K562 (cell line): Measurements from ENCODE around the gene ZPLD1. TPM values are rescaled to one million over a fixed set of nuclear protein-coding genes. Genes with fewer than 3 reads are reported as not detected.

Experiments
- ATAC-seq: fragments of 200-7000 bp; cut with Tn5 transposase; 3 replicates; pipeline ENCODE4 v1.9.1; 2020; ENCODE audit warnings: moderate library complexity
- BruUV-seq: library from RNA; stranded (reverse); fragments of 400-500 nt; replicated peaks from 2 replicates; lab custom pipeline; 2021; lab: Mats Ljungman, UMichigan
- CTCF ChIA-PET: fragments of 300-600 bp; formaldehyde crosslinking; extraction: SDS; loops from one replicate; lab custom pipeline; 2021; ENCODE audit warnings: low intra/inter-chr PET ratio; lab: Yijun Ruan, JAX
- POLR2A ChIA-PET: fragments of 300-600, 350-650 bp; sonication (Branson Sonifier 250); formaldehyde crosslinking; extraction: SDS; loops from one replicate; lab custom pipeline; 2021; ENCODE audit warnings: antibody characterized with exemption, inconsistent platforms; lab: Yijun Ruan, JAX
- DNase-seq, 4 experiments: peaks; one replicate each; pipeline versions ENCODE4 v3.0.0 to v3.0.0-alpha.2; 2011 to 2018; ENCODE audit warnings: low spot score in 3 of 4, mixed read lengths in 3 of 4; ENCODE audit errors: extremely low read depth in 1 of 4
- FAIRE-seq: peaks from 2 replicates; lab custom pipeline; 2011; peaks lifted over from hg19 to GRCh38; lab: Jason Lieb, UNC
- H2AFZ ChIP-seq: 2 replicates; pipeline ENCODE4 v1.6.0; 2011; ENCODE audit warnings: low read depth, low read length, control low read depth, inconsistent platforms
- H3K27ac ChIP-seq: fragments of 200-600 bp; 3 replicates; pipeline ENCODE4 v1.8.0; 2011; ENCODE audit warnings: low read depth, mild to moderate bottlenecking, control low read depth, inconsistent platforms, low read length, moderate library complexity, mixed read lengths; ENCODE audit errors: extremely low read depth
- H3K27me3 ChIP-seq, 2 experiments: fragments of 300-600 bp in 1 of 2; 2 replicates in 1 of 2; 3 replicates in 1 of 2; pipeline versions ENCODE4 v1.6.0 to v1.8.0; 2011; ENCODE audit warnings: inconsistent platforms in 2 of 2, low read length in 2 of 2, mild to moderate bottlenecking in 1 of 2, mixed read lengths in 1 of 2, moderate library complexity in 1 of 2; ENCODE audit not compliant: control insufficient read depth in 2 of 2, insufficient read depth in 2 of 2
- H3K36me3 ChIP-seq: fragments of 300-600 bp; 3 replicates; pipeline ENCODE4 v1.8.0; 2011; ENCODE audit warnings: mild to moderate bottlenecking, low read length, inconsistent platforms; ENCODE audit not compliant: control insufficient read depth, insufficient read depth
- H3K4me1 ChIP-seq, 2 experiments: fragments of 200-600 bp in 1 of 2; replicated peaks in 1 of 2; 2 replicates in 1 of 2; 3 replicates in 1 of 2; pipeline versions ENCODE4 v1.5.1 to v1.8.0; 2011; ENCODE audit warnings: inconsistent platforms in 2 of 2, low read length in 2 of 2, mild to moderate bottlenecking in 1 of 2, mixed read lengths in 1 of 2, moderate library complexity in 1 of 2; ENCODE audit not compliant: control insufficient read depth in 2 of 2, insufficient read depth in 2 of 2
- H3K4me2 ChIP-seq: 2 replicates; pipeline ENCODE4 v1.6.1; 2011; ENCODE audit warnings: low read length, control low read depth, inconsistent platforms, mixed read lengths; ENCODE audit not compliant: insufficient read depth
- H3K4me3 ChIP-seq: fragments of 200-600 bp; sonication (generic), shearing (Covaris generic); 2 replicates; pipeline ENCODE4 v1.5.1; 2016; ENCODE audit warnings: control low read depth, inconsistent platforms
- H3K79me2 ChIP-seq: fragments of 200-600 bp; 3 replicates; pipeline ENCODE4 v1.8.0; 2011; ENCODE audit warnings: low read length, inconsistent platforms; ENCODE audit not compliant: control insufficient read depth, insufficient read depth
- H3K9ac ChIP-seq, 2 experiments: 2 replicates each; pipeline versions ENCODE4 v1.6.0 to v1.6.1; 2011; ENCODE audit warnings: low read depth in 2 of 2, low read length in 2 of 2, control low read depth in 1 of 2, inconsistent platforms in 1 of 2, mild to moderate bottlenecking in 1 of 2, mixed read lengths in 1 of 2; ENCODE audit not compliant: insufficient read depth in 1 of 2
- H3K9me1 ChIP-seq: one replicate; pipeline ENCODE4 v1.6.0; 2011; ENCODE audit warnings: inconsistent platforms, mild to moderate bottlenecking, low read length, moderate library complexity; ENCODE audit not compliant: control insufficient read depth, insufficient read depth
- H3K9me3 ChIP-seq: replicated peaks from 2 replicates; pipeline ENCODE4 v1.5.1; 2011; ENCODE audit warnings: low read depth, low read length, inconsistent platforms; ENCODE audit not compliant: control insufficient read depth, insufficient read depth
- H4K20me1 ChIP-seq: replicated peaks from 2 replicates; pipeline ENCODE4 v1.6.1; 2011; ENCODE audit warnings: low read length, inconsistent platforms, mixed read lengths; ENCODE audit not compliant: control insufficient read depth, insufficient read depth
- ELF1 ChIP-seq: fragments of 200-800 bp; sonication (Bioruptor generic); IDR thresholded peaks from 2 replicates; pipeline ENCODE4 v1.6.1; 2016; ENCODE audit warnings: missing genetic modification characterization, missing compliant biosample characterization
- ELF4 ChIP-seq: fragments of 450-650 bp; formaldehyde crosslinking; IDR thresholded peaks from 2 replicates; pipeline ENCODE4 v1.4.0; 2022; ENCODE audit warnings: missing genetic modification characterization
- FIP1L1 ChIP-seq: fragments of 200-400 bp; formaldehyde crosslinking; IDR thresholded peaks from 2 replicates; pipeline ENCODE4 v1.6.1; 2018; ENCODE audit warnings: mild to moderate bottlenecking, low read depth, low read length; ENCODE audit not compliant: poor library complexity, severe bottlenecking
- GATAD2A ChIP-seq: fragments of 450-650 bp; IDR thresholded peaks from 2 replicates; pipeline ENCODE4 v1.6.1; 2017
- HMG20A ChIP-seq: fragments of 450-650 bp; formaldehyde crosslinking; conservative IDR thresholded peaks from 2 replicates; pipeline ENCODE4 v1.4.0; 2020; ENCODE audit warnings: mild to moderate bottlenecking, mixed read lengths
- HNRNPH1 ChIP-seq: fragments of 200-400 bp; formaldehyde crosslinking; optimal IDR thresholded peaks from 2 replicates; pipeline ENCODE3; 2017; ENCODE audit warnings: low read depth, mild to moderate bottlenecking, low read length, moderate library complexity
- L3MBTL2 ChIP-seq: fragments of 450-650 bp; IDR thresholded peaks from 2 replicates; pipeline ENCODE4 v1.6.1; 2016; ENCODE audit warnings: mild to moderate bottlenecking, moderate library complexity
- NR2C2 ChIP-seq, 2 experiments: fragments of 200-800 bp in 1 of 2; sonication (Bioruptor generic) in 1 of 2; sonication (generic) in 1 of 2; formaldehyde crosslinking in 1 of 2; IDR thresholded peaks; 2 replicates each; pipeline versions ENCODE4 v1.6.1 to v1.8.0; 2016 to 2022; ENCODE audit warnings: mild to moderate bottlenecking in 1 of 2, missing compliant biosample characterization in 1 of 2, missing genetic modification characterization in 1 of 2, missing genetic modification reagents in 1 of 2
- NUFIP1 ChIP-seq: fragments of 450-650 bp; IDR thresholded peaks from 2 replicates; pipeline ENCODE4 v1.6.1; 2018; ENCODE audit not compliant: partially characterized antibody
- ZFP30 ChIP-seq: fragments of 250-450 bp; sonication (Bioruptor Pico); IDR thresholded peaks from 2 replicates; pipeline ENCODE4 v1.8.0; 2022; ENCODE audit warnings: moderate library complexity, mild to moderate bottlenecking, inconsistent platforms, borderline replicate concordance
- ZNF224 ChIP-seq: sonication (generic); formaldehyde crosslinking; IDR thresholded peaks from 2 replicates; pipeline ENCODE4 v1.8.0; 2022; ENCODE audit warnings: mild to moderate bottlenecking, missing genetic modification reagents
- ZNF507 ChIP-seq: conservative IDR thresholded peaks from 2 replicates; pipeline ENCODE4 v1.6.1; 2017; ENCODE audit warnings: missing genetic modification characterization, missing compliant biosample characterization
- ZNF778 ChIP-seq: fragments of 450-650 bp; formaldehyde crosslinking; IDR thresholded peaks from 2 replicates; pipeline ENCODE4 v1.4.0; 2020; ENCODE audit warnings: mild to moderate bottlenecking, moderate library complexity
- in situ Hi-C: fragments of 300-500 bp; cut with MboI; formaldehyde crosslinking; loops from 4 replicates; pipeline ENCODE4 v1.15.0; 2018; ENCODE audit warnings: inconsistent platforms, mixed read lengths
- intact Hi-C: fragments of 100-400 bp; cut with micrococcal nuclease; formaldehyde crosslinking; loops from 2 replicates; pipeline ENCODE4 v1.14.2; 2022
- polyA plus RNA-seq, 8 experiments: library from polyadenylated mRNA; depleted of rRNA in 4 of 8; stranded (reverse) in 5 of 8; unstranded in 3 of 8; fragments of >200 nt; fragmentation: Nextera tagmentation in 2 of 8; fragmentation: Illumina TruSeq in 1 of 8; extraction: Ambion mirVana in 2 of 8; extraction: Trizol in 1 of 8; gene quantifications; 2 replicates each; pipeline versions ENCODE4 v1.2.1 to v1.2.3, GENCODE V29; 2011 to 2014; ENCODE audit warnings: inconsistent platforms in 1 of 8, missing spikeins in 1 of 8
- total RNA-seq, 7 experiments: library from RNA; depleted of rRNA in 6 of 7; stranded (reverse); fragments of >200 nt in 6 of 7; fragmentation: Illumina TruSeq in 2 of 7; extraction: Trizol in 2 of 7; gene quantifications; 2 replicates each; pipeline versions ENCODE4 v1.2.1 to v1.2.3, GENCODE V29; 2011 to 2021; ENCODE audit warnings: low replicate concordance in 1 of 7
- TF ChIP-seq, protein P1 (sequence below): fragments of 450-650 bp; formaldehyde crosslinking; IDR thresholded peaks from 2 replicates; pipeline ENCODE4 v1.4.0; 2020; ENCODE audit warnings: mild to moderate bottlenecking
- TF ChIP-seq, protein P2 (sequence below): sonication (generic); formaldehyde crosslinking; IDR thresholded peaks from 2 replicates; pipeline ENCODE4 v1.8.1; 2022; ENCODE audit warnings: missing genetic modification reagents

The ZPLD1 gene
- total and polyA plus RNA-seq, 9 of the 15 experiments (the other 6 are each of a cell fraction or from before 2014, with no cell fraction given): 0.03 to 0.10 (median 0.04) TPM; not detected in 6

DNA sequence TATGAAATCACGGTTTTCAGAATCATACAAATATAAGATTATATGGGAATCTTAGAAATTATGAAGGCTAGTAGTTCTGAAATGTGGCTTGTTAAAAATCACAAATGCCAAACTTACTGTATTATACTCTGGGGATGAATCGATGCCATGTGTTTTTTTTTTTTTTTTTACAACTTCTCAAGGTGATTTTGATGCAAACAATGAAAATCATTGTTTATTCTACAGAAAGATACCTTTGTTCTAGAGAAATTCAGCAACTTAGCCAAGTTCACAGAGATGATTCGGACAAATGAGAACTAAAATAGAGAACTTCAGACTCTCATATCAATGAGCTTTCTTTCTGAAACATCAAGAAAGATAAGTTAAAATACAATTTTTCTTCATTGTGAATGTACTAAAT, 92.0 kb downstream of the ZPLD1 start (continued):
- TF ChIP-seq, protein P1, sequence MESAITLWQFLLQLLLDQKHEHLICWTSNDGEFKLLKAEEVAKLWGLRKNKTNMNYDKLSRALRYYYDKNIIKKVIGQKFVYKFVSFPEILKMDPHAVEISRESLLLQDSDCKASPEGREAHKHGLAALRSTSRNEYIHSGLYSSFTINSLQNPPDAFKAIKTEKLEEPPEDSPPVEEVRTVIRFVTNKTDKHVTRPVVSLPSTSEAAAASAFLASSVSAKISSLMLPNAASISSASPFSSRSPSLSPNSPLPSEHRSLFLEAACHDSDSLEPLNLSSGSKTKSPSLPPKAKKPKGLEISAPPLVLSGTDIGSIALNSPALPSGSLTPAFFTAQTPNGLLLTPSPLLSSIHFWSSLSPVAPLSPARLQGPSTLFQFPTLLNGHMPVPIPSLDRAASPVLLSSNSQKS (CRISPR knock-in tag): no peak
- TF ChIP-seq, protein P2, sequence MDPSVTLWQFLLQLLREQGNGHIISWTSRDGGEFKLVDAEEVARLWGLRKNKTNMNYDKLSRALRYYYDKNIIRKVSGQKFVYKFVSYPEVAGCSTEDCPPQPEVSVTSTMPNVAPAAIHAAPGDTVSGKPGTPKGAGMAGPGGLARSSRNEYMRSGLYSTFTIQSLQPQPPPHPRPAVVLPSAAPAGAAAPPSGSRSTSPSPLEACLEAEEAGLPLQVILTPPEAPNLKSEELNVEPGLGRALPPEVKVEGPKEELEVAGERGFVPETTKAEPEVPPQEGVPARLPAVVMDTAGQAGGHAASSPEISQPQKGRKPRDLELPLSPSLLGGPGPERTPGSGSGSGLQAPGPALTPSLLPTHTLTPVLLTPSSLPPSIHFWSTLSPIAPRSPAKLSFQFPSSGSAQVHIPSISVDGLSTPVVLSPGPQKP (CRISPR knock-in tag): no peak

DNA sequence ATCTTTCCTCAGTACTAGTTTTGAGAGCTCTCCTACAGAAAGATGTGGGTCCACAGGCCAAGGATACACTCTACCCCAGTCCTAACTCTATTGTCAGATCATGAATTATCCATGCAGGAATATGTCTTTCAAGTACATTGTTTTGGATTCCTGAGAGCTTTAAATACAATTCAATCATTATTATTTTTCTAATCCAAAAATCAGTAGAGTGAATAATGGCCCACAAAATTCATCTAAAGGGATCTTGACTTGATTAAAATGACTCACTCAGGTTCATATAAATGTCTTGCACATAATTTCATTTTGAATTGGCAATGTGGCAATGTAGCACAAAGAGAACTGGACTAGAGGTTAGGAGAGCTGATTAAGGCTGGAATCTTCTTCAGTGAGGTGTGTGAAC, 93.9 kb downstream of the ZPLD1 start:
- ATAC-seq (no peak), DNase-seq (no peak), FAIRE-seq (no peak)
- in situ Hi-C loops (loop anchor here (25.0 kb wide), 1 partner anchor 716 kb away; no protein-coding TSS in a partner anchor), intact Hi-C loops (no loop called here)
- POLR2A ChIA-PET: no interaction called here
- CTCF ChIA-PET: interaction anchor here (0.6 kb wide), 1 partner anchor 294 kb away, joined by 3 read pairs; no protein-coding TSS in a partner anchor
- Histone ChIP-seq H3K4me1 (no peaks in the 10 kb centered on the region), H3K9ac (no peak overlapping the region), H3K27ac (no peak overlapping the region), H3K9me3 (no peaks in the 10 kb centered on the region), H2AFZ (no peak overlapping the region), H3K4me2 (no peak overlapping the region), H3K9me1 (no peaks in the 10 kb centered on the region), H4K20me1 (no peaks in the 10 kb centered on the region), H3K27me3 (no peaks in the 10 kb centered on the region), H3K4me3 (no peak overlapping the region), H3K79me2 (no peaks in the 10 kb centered on the region), H3K36me3 (no peaks in the 10 kb centered on the region)
- no TSS peak for BruUV-seq
- TF ChIP-seq ZNF778 (no peak), ELF4 (CRISPR knock-in tag) (no peak), HMG20A (CRISPR knock-in tag) (no peak), ZNF224 (CRISPR knock-in tag) (no peak), HNRNPH1 (no peak), FIP1L1 (no peak), NR2C2 (CRISPR knock-in tag; IDR thresholded peaks at IDR 0.05) (no peak), NR2C2 (tag; IDR thresholded peaks at IDR 0.05) (no peak), ZFP30 (CRISPR knock-in tag) (no peak), ELF1 (tag) (no peak), NUFIP1 (no peak), L3MBTL2 (no peak), GATAD2A (no peak), ZNF507 (tag) (no peak)
